C4-2B (cell line): Measurements from ENCODE around the gene SLC24A3.

ENCODE experiments used
- H3K27ac ChIP-seq: fragments of 450-650 bp; 2 replicates; pipeline ENCODE4 v1.5.1; 2017
- ZFX ChIP-seq: fragments of 450-650 bp; IDR thresholded peaks from 2 replicates; pipeline ENCODE4 v1.6.1; 2017
- TF ChIP-seq, protein P1 (sequence below): fragments of 450-650 bp; conservative IDR thresholded peaks from 2 replicates; pipeline ENCODE4 v1.5.1; 2017; ENCODE audit warnings: mild to moderate bottlenecking

SLC24A3 gene

GRCh38 chr20:19426356-19426755 is 213.9 kb downstream of the SLC24A3 start:
- TF ChIP-seq, protein P1, sequence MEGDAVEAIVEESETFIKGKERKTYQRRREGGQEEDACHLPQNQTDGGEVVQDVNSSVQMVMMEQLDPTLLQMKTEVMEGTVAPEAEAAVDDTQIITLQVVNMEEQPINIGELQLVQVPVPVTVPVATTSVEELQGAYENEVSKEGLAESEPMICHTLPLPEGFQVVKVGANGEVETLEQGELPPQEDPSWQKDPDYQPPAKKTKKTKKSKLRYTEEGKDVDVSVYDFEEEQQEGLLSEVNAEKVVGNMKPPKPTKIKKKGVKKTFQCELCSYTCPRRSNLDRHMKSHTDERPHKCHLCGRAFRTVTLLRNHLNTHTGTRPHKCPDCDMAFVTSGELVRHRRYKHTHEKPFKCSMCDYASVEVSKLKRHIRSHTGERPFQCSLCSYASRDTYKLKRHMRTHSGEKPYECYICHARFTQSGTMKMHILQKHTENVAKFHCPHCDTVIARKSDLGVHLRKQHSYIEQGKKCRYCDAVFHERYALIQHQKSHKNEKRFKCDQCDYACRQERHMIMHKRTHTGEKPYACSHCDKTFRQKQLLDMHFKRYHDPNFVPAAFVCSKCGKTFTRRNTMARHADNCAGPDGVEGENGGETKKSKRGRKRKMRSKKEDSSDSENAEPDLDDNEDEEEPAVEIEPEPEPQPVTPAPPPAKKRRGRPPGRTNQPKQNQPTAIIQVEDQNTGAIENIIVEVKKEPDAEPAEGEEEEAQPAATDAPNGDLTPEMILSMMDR, result no peak
- TF ChIP-seq ZFX, result no peak
- H3K27ac ChIP-seq, result peak overlapping the region; percentile 89

DNA sequence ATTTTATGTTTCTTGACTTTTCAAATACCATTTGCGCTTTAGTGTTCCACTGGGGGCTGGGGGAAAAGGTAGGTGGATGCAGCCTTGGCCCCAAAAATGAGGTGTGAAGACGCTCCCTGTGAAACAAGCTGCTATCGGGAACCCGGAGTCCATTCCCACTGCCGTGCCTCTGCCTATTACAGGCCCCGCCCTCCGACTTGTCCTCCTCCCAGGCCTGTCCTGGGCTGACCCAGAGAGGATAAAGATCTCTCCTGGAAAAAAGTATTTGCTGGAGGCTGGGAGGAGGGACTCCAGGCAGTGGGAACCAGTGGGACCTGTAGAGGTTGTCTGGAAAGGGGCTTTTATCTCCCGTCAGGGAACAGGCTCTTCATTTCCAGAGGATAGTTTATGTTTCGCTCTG is 215.0 kb downstream of the SLC24A3 start:
- peak overlapping the region; percentile 89 for H3K27ac ChIP-seq
- no peak for TF ChIP-seq ZFX
- TF ChIP-seq, protein P1, result no peak

GRCh38 chr20:19427913-19428312 is 215.5 kb downstream of the SLC24A3 start:
- TF ChIP-seq, protein P1, result no peak
- TF ChIP-seq ZFX, result no peak

DNA sequence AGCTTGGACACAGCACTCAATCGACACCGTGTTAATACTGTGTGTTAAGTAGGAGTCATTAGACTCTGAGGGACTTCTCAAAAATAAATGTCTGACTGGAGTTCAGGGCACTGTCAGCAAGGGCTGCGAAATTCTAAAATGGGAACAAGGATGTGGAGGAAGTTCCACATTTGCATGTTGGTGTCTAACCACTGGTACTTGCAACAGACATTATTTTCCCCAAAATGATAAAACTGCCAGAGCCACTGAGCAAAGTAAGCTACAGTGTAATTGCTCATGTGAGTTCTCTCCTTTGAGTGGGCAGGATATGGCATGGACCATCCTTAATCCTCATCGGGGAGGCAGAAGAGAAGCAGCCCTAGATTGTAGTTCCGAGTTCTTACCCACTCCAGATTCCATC is 215.9 kb downstream of the SLC24A3 start:
- H3K27ac ChIP-seq, result peak overlapping the region; percentile 89
- no peak for TF ChIP-seq ZFX
- TF ChIP-seq, protein P1, result no peak

More at GRCh38 chr20:19427913-19428312, 215.5 kb downstream of the SLC24A3 start:
- H3K27ac ChIP-seq, result peak overlapping the region; percentile 89

- no peak overlapping the region for H3K27ac ChIP-seq
- TF ChIP-seq, protein P1, result no peak
- TF ChIP-seq ZFX, result no peak
Measured at GRCh38 chr20:19429538-19429937, 217.1 kb downstream of the SLC24A3 start.

DNA sequence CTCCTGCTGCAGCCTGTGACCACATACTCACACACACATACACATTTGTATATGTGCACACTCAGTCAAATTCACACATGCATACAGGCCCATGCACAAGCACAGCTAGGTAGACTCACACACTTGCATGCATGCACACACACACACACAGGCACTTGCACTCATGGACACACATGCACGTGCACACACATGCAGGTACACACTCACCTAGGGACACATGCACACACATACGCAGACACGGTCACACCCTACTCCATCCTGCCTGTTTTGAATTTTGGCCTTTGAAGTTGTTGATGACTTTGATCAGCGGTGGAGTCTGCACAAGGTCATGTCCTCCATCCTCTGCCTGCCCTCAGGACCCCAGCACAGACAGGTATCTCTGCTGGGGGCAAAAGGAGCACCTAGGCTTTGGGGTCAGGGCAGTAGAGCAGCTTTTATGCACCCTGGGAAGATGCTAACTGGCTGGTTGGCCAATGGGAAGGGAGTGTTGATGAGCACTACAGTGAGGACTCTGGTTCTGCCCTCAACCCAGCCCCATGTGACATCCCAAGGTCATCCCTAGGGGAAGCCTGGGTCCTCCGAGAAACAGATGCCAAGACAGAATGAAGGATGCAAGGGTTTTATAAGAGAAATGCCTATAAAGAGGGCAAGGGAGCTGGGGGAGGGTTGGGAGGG is 218.3 kb downstream of the SLC24A3 start:
- TF ChIP-seq ZFX, result no peak
- TF ChIP-seq, protein P1, result no peak
- no peak overlapping the region for H3K27ac ChIP-seq

DNA sequence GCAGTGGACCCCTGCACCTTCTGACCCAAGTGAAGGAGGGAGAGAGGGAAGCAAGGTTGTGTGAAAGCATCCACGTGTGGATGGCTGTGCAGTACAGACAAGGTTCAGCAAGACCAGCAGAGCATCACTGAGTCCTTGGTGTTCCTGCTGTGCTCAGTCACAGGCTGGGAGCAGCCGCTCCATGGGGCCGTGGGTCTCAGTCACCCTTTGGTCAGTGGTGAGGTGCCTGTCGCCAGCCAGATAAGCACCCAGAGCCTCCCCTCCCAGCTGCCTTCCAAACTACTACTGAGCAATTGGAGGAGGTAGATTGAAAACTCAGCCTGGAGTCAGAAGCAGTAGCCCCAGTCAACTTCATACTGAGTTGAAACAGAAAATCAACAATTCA is 218.9 kb downstream of the SLC24A3 start:
- TF ChIP-seq ZFX, result no peak
- TF ChIP-seq, protein P1, result no peak
- no peak overlapping the region for H3K27ac ChIP-seq
